Osteocyte (in vitro differentiated cells): ENCODE results near the gene FTO. TPM values are rescaled to one million over a fixed set of nuclear protein-coding genes. Genes with fewer than 3 reads are reported as not detected.

Experiments
- DNase-seq: peaks from one replicate; pipeline ENCODE4 v3.0.0; 2021; ENCODE audit warnings: mixed read lengths; ENCODE audit not compliant: unreplicated experiment; ENCODE audit errors: extremely low spot score
- H3K27ac Mint-ChIP-seq: one replicate; pipeline ENCODE4 v1.8.0; 2021; ENCODE audit warnings: mild to moderate bottlenecking, mixed read lengths; ENCODE audit not compliant: unreplicated experiment
- H3K27me3 Mint-ChIP-seq: one replicate; pipeline ENCODE4 v1.8.0; 2021; ENCODE audit warnings: mixed read lengths; ENCODE audit not compliant: unreplicated experiment
- H3K36me3 Mint-ChIP-seq: one replicate; pipeline ENCODE4 v1.8.0; 2021; ENCODE audit warnings: mixed read lengths; ENCODE audit not compliant: unreplicated experiment
- H3K4me1 Mint-ChIP-seq: one replicate; pipeline ENCODE4 v1.8.0; 2021; ENCODE audit warnings: mixed read lengths; ENCODE audit not compliant: unreplicated experiment
- H3K4me3 Mint-ChIP-seq: one replicate; pipeline ENCODE4 v1.8.0; 2021; ENCODE audit warnings: mild to moderate bottlenecking, moderate library complexity, mixed read lengths; ENCODE audit not compliant: unreplicated experiment
- H3K9me3 Mint-ChIP-seq: one replicate; pipeline ENCODE4 v1.8.0; 2021; ENCODE audit warnings: mixed read lengths; ENCODE audit not compliant: unreplicated experiment
- total RNA-seq: library from RNA; stranded (reverse); gene quantifications from 2 replicates; pipeline ENCODE4 v1.2.1, GENCODE V29; 2021
- TF ChIP-seq, protein P1 (sequence below): fragments of 200-600 bp; sonication (generic); IDR thresholded peaks from 2 replicates; pipeline ENCODE4 v1.5.0; 2021; ENCODE audit warnings: antibody characterized with exemption, mild to moderate bottlenecking, moderate library complexity

FTO gene
- total RNA-seq, 1 donor from 2014 or later: 108 TPM

DNA sequence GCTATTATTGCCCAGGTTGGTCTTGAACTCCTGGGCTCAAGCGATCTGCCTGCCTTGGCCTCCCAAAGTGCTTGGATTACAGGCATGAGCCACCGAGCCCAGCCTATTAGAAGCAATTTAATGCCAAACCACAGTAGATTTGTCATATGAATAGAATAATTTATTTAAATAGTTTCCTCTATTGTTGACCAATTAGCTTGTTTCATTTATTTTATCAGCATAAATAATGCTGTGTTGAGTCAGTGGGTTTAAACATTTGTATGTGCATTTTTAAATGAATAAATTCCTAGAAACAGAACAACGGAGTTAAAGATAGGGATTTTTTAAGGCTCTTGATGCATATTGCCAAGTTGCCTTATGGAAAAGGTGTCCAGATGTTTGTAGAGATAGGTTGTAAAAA, 26.7 kb downstream of the FTO start:
- H3K4me1 Mint-ChIP-seq: peaks cover 28% of the 10 kb centered on the region
- H3K27ac Mint-ChIP-seq: no peak overlapping the region
- no peak for DNase-seq
- peaks cover 2% of the 10 kb centered on the region for H3K36me3 Mint-ChIP-seq
- TF ChIP-seq, protein P1, sequence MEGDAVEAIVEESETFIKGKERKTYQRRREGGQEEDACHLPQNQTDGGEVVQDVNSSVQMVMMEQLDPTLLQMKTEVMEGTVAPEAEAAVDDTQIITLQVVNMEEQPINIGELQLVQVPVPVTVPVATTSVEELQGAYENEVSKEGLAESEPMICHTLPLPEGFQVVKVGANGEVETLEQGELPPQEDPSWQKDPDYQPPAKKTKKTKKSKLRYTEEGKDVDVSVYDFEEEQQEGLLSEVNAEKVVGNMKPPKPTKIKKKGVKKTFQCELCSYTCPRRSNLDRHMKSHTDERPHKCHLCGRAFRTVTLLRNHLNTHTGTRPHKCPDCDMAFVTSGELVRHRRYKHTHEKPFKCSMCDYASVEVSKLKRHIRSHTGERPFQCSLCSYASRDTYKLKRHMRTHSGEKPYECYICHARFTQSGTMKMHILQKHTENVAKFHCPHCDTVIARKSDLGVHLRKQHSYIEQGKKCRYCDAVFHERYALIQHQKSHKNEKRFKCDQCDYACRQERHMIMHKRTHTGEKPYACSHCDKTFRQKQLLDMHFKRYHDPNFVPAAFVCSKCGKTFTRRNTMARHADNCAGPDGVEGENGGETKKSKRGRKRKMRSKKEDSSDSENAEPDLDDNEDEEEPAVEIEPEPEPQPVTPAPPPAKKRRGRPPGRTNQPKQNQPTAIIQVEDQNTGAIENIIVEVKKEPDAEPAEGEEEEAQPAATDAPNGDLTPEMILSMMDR: no peak
- no peaks in the 10 kb centered on the region for H3K9me3 Mint-ChIP-seq
- H3K4me3 Mint-ChIP-seq: no peak overlapping the region
- H3K27me3 Mint-ChIP-seq: no peaks in the 10 kb centered on the region

DNA sequence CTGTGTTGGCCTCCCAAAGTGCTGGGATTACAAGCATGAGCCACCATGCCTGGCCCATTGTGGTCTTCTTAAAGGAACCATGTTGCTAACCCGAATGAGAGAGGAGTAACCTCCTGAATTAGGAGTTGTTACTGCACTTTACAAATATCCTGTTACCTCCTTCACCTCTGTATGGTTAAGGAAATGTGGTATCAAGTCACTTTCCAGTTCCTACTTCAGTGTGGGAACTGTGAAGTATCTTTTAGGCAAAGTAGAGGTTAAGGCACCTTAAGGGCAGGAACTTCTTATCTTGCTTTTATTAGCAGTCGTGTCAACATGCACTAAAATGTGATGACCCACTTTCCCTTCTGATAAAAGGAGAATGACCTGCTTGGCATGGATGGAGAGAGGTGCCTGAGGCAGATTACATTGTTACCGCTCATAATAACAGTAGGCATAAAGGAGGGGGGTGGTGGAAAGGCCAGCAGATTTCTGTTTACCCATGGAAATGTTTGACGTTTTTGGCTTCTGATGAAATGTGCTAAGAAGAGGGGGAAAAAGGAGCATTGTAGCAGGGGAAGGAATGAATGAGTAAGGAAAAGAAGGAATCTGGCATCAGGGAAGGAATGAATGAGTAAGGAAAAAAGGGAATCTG, 28.5 kb downstream of the FTO start:
- no peak for DNase-seq
- H3K36me3 Mint-ChIP-seq: peaks cover 2% of the 10 kb centered on the region
- no peaks in the 10 kb centered on the region for H3K9me3 Mint-ChIP-seq
- TF ChIP-seq, protein P1: no peak
- H3K27me3 Mint-ChIP-seq: no peaks in the 10 kb centered on the region
- H3K27ac Mint-ChIP-seq: no peak overlapping the region
- peaks cover 18% of the 10 kb centered on the region for H3K4me1 Mint-ChIP-seq
- no peak overlapping the region for H3K4me3 Mint-ChIP-seq

DNA sequence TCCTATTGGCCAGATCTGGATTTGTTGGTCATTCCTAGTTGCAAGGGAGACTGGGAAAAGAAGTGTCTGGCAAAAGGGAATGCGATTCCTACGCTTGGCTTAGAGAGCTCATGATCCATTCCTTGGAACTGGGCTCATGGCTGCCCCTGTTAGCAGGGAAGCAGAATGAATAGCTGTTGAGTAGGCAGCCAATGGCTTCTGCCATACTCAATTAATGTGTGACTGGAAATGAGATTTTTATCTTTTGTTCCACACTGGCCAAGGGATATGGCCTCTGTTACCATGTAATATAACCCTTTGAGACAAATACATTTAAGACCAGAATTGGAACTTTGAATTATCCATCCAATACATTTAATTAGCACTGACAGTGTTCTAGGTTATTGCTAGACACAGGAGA, 31.0 kb downstream of the FTO start:
- no peak for DNase-seq
- H3K27me3 Mint-ChIP-seq: no peaks in the 10 kb centered on the region
- H3K36me3 Mint-ChIP-seq: no peaks in the 10 kb centered on the region
- no peak overlapping the region for H3K4me3 Mint-ChIP-seq
- no peak overlapping the region for H3K27ac Mint-ChIP-seq
- TF ChIP-seq, protein P1: no peak
- no peaks in the 10 kb centered on the region for H3K9me3 Mint-ChIP-seq
- peaks cover 14% of the 10 kb centered on the region for H3K4me1 Mint-ChIP-seq

DNA sequence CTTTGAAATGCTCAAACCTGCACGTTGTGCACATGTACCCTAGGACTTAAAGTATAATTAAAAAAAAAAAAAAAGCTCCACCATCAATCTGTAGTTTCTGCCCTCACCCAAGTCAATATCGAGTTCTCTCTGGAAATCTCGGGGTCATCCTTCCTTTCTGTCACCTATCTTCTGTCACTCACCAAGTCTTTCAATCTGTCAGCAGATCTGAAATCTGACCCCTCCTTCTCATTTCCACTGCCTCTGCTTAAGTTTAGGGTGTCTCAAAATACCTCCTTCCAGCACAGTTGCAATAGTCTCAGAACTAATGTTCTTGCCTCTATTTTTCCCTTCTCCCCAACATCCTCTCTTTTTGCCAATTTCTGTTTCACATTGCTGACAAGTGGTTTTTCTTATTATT, 32.3 kb downstream of the FTO start:
- DNase-seq: no peak
- Mint-ChIP-seq H3K4me1 (peaks cover 12% of the 10 kb centered on the region), H3K27ac (no peak overlapping the region), H3K4me3 (no peak overlapping the region), H3K27me3 (no peaks in the 10 kb centered on the region), H3K36me3 (no peaks in the 10 kb centered on the region), H3K9me3 (no peaks in the 10 kb centered on the region)
- TF ChIP-seq, protein P1: no peak

DNA sequence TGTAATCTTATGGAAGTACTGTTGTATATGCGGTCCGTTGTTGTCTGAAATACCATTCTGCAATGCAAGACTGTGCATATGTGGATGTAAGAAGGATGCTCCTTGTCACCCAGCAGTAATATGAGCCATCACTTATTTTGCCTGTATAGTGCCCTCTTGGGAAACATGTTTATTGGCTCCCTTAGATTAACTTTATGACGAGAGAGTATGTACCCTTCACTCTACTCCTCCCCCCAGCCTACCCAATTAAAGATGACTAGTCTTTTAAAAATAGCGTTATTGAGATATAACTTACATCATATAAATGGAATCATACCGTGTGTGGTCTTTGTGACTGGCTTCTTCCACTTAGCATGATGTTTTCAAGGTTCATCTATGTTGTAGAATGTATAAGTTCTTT, 33.6 kb downstream of the FTO start:
- no peaks in the 10 kb centered on the region for H3K9me3 Mint-ChIP-seq
- no peak for DNase-seq
- no peak overlapping the region for H3K4me3 Mint-ChIP-seq
- H3K27ac Mint-ChIP-seq: no peak overlapping the region
- peaks cover 7% of the 10 kb centered on the region for H3K4me1 Mint-ChIP-seq
- TF ChIP-seq, protein P1: no peak
- no peaks in the 10 kb centered on the region for H3K27me3 Mint-ChIP-seq
- H3K36me3 Mint-ChIP-seq: no peaks in the 10 kb centered on the region
